Common myeloid progenitor, CD34-positive (primary cell): Measurements from ENCODE around the gene METTL25.
A peak's percentile ranks its signal among the peaks of the same experiment; 100 is the strongest.

Experiments
- CTCF ChIA-PET: fragments of 350-600 bp; sonication (Branson Sonifier 250); formaldehyde crosslinking; loops from one replicate; lab custom pipeline; 2021; ENCODE audit warnings: antibody characterized with exemption; lab: Charles Lee
- POLR2A ChIA-PET: fragments of 350-600 bp; sonication (Branson Sonifier 250); formaldehyde crosslinking; loops from one replicate; lab custom pipeline; 2021; ENCODE audit warnings: antibody characterized with exemption; lab: Charles Lee
- DNase-seq, 3 donors: peaks; one replicate each; pipeline versions ENCODE4 v3.0.0 to v3.0.0-alpha.2; 2013
- H3K27ac ChIP-seq, 2 experiments: 1 replicate in 1 of 2; 2 replicates in 1 of 2; pipeline ENCODE4 v1.7.0; 2013; ENCODE audit warnings: inconsistent platforms in 2 of 2, low read length in 2 of 2, mild to moderate bottlenecking in 2 of 2, low read depth in 1 of 2, moderate library complexity in 1 of 2; ENCODE audit not compliant: severe bottlenecking in 2 of 2, insufficient read depth in 1 of 2, poor library complexity in 1 of 2
- H3K27me3 ChIP-seq, 5 experiments: replicated peaks in 2 of 5; 1 replicate in 3 of 5; 2 replicates in 2 of 5; pipeline versions ENCODE4 v1.6.1 to v1.7.0; 2013; ENCODE audit warnings: low read length in 4 of 5, mild to moderate bottlenecking in 2 of 5, moderate library complexity in 2 of 5, inconsistent platforms in 1 of 5; ENCODE audit not compliant: insufficient read depth in 5 of 5, control insufficient read depth in 4 of 5
- H3K36me3 ChIP-seq, 4 experiments: 1 replicate in 2 of 4; 2 replicates in 2 of 4; pipeline versions ENCODE4 v1.6.1 to v1.7.0; 2013; ENCODE audit warnings: low read length in 3 of 4, control low read depth in 1 of 4, mild to moderate bottlenecking in 1 of 4; ENCODE audit not compliant: control insufficient read depth in 4 of 4, insufficient read depth in 4 of 4
- H3K4me1 ChIP-seq, 4 experiments: 1 replicate in 3 of 4; 2 replicates in 1 of 4; pipeline versions ENCODE4 v1.6.1 to v1.7.1; 2013; ENCODE audit warnings: low read length in 3 of 4, mild to moderate bottlenecking in 3 of 4, control low read depth in 1 of 4, inconsistent platforms in 1 of 4, moderate library complexity in 1 of 4; ENCODE audit not compliant: control insufficient read depth in 4 of 4, insufficient read depth in 4 of 4; ENCODE audit errors: control extremely low read depth in 1 of 4
- H3K4me3 ChIP-seq, 7 experiments: 1 replicate in 4 of 7; 2 replicates in 3 of 7; pipeline versions ENCODE4 v1.5.1 to v1.7.0; 2013; ENCODE audit warnings: mild to moderate bottlenecking in 7 of 7, low read length in 6 of 7, moderate library complexity in 6 of 7, inconsistent platforms in 2 of 7, low read depth in 2 of 7, control low read depth in 1 of 7; ENCODE audit not compliant: insufficient read depth in 4 of 7, control insufficient read depth in 1 of 7; ENCODE audit errors: extremely low read depth in 1 of 7
- H3K9me3 ChIP-seq, 5 experiments: 1 replicate in 4 of 5; 2 replicates in 1 of 5; pipeline versions ENCODE4 v1.6.1 to v1.7.1; 2013; ENCODE audit warnings: low read length in 4 of 5, mild to moderate bottlenecking in 2 of 5, inconsistent platforms in 1 of 5, low read depth in 1 of 5, moderate library complexity in 1 of 5; ENCODE audit not compliant: control insufficient read depth in 4 of 5, insufficient read depth in 2 of 5; ENCODE audit errors: control extremely low read depth in 1 of 5
- WGBS: methylation state at CpG from one replicate; pipeline ENCODE4 v1.1.5; 2013; ENCODE audit not compliant: insufficient coverage; 5-methylcytosine and 5-hydroxymethylcytosine counted together

Gene METTL25

DNA sequence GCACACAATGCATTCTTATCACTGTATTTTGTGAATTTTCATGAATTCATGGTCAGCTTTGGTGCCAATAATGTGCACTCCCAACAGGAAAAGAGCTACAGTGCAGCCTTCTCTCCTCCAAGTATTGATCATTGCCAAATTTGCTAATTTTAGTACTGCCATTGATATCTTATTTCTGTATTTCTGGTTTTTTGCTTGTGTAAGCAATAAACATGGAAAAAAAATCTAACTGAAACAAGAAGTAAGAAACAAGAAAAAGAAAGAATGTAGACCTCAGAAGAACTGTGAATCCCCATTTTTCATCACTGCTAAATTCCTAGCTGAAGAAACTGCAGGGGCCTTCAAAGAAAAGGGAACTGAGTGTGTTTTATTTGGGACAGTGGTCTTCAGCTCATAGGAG, 161.2 kb downstream of the METTL25 start:
- Histone ChIP-seq H3K4me3 (no peak overlapping the region), H3K9me3 (no peaks in the 10 kb centered on the region), H3K4me1 (no peaks in the 10 kb centered on the region), H3K27me3 (no peaks in the 10 kb centered on the region), H3K27ac (no peak overlapping the region), H3K36me3 (no peaks in the 10 kb centered on the region)
- DNase-seq, result no peak
- ChIA-PET POLR2A (no interaction called here), CTCF (interaction anchor here (1.0 kb wide), 1 partner anchor 8 kb away, joined by 4 read pairs; no protein-coding TSS in a partner anchor)

DNA sequence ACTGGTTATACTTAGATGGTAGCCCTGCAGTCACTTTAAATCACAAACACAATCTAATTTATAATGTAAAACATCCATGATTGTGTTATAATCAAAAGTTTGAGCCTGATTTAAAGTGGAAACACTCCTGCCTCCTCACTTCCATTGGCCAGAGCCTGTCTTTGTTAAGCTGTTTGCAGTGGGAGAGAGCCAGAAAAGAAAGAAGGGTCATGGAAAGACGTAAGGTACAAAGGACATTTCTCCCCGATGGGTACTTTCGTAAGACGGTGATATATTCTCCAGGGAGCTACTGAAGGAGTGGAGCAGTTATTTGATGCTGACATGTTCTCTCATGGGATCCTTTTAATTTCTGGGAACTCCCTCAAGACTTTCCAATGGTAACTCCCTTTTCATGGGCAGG, 164.0 kb downstream of the METTL25 start:
- CTCF ChIA-PET, result interaction anchor here (1.7 kb wide), 1 partner anchor 1875 kb away, joined by 3 read pairs; no protein-coding TSS in a partner anchor
- 79% methylated on average over 4 of the region's 4 CpGs for WGBS

DNA sequence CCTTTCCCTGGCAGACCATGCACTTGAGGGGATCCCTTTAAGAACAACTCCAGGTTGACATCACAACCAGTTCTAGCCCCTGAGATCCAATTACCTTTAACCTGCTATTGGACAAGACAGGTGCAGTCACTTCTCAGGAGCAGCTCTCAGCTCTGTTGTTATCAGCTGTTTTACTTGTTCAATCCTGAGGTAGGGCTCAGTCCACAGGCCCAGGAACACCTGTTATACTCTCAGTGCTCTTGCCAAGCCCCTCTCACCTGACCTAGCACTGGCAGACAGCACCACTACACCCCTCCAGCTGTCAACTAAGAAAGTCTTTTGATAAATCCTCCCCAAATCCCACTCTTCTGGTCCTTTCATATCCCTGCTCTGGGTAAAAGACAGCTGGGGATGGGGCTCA, 164.4 kb downstream of the METTL25 start:
- DNase-seq, result no peak
- H3K36me3 ChIP-seq, result no peaks in the 10 kb centered on the region
- no peak overlapping the region for H3K27ac ChIP-seq
- H3K4me1 ChIP-seq, result no peaks in the 10 kb centered on the region
- peaks cover 0 to 3% (median 0%) of the 10 kb centered on the region in 5 experiments for H3K27me3 ChIP-seq
- no peak overlapping the region for H3K4me3 ChIP-seq
- no peaks in the 10 kb centered on the region for H3K9me3 ChIP-seq
- CTCF ChIA-PET, result interaction anchor here (1.7 kb wide), 1 partner anchor 1875 kb away, joined by 3 read pairs; no protein-coding TSS in a partner anchor
- POLR2A ChIA-PET, result no interaction called here

More for the DNA sequence above, 164.0 kb downstream of the METTL25 start:
- H3K4me1 ChIP-seq, result no peaks in the 10 kb centered on the region
- no peaks in the 10 kb centered on the region for H3K36me3 ChIP-seq
- H3K9me3 ChIP-seq, result no peaks in the 10 kb centered on the region
- no peak overlapping the region for H3K4me3 ChIP-seq
- DNase-seq, result no peak
- H3K27ac ChIP-seq, result no peak overlapping the region
- POLR2A ChIA-PET, result no interaction called here
- H3K27me3 ChIP-seq, result peaks cover 0 to 3% (median 0%) of the 10 kb centered on the region in 5 experiments

DNA sequence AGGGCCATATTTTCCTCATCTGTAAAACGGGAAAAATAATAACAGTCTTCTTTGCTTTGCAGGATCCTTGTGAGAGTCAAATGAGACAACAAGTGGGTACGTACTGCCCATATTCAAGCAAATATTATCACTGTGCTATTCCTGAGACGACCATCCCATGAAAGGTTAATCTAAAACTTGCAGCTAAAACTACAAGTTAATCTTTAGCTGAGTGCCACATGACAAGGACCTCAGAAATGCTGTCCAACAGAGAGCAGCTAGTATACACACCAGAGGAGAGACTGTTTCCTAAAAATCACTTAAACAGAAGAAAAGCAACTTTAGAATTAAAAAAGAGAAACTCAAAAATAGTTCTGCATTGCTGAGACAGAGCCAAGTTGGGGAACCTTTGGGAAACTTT, 165.7 kb downstream of the METTL25 start:
- H3K4me1 ChIP-seq, result no peaks in the 10 kb centered on the region
- H3K27me3 ChIP-seq, result peaks cover 0 to 3% (median 0%) of the 10 kb centered on the region in 5 experiments
- H3K9me3 ChIP-seq, result no peaks in the 10 kb centered on the region
- ChIA-PET CTCF (interaction anchor here (1.2 to 1.7 kb wide), 2 partner anchors 1299 to 1874 kb away, joined by 3 to 4 read pairs; no protein-coding TSS in a partner anchor), POLR2A (no interaction called here)
- H3K36me3 ChIP-seq, result no peaks in the 10 kb centered on the region
- H3K4me3 ChIP-seq, result no peak overlapping the region
- WGBS, result 82% methylated on average over 3 of the region's 3 CpGs
- DNase-seq, result no peak
- no peak overlapping the region for H3K27ac ChIP-seq

DNA sequence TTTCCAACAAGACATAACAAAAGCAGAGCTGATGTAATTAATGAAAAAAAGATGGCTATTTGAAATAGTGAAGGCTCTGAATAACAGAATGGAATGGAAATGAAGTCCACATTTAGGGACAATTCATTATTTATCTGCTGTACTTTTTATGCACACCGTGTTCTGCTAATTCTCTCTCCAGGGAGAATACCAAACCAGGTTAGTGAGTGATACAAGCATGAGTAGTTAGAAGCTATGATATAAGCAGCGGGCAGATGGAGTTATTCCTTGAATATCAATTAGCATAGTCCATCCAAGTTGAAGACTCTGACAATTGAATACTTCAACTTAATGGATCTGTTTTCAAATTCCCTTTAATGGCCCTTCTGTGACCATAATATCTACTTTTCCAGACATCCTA, 166.3 kb downstream of the METTL25 start:
- no peaks in the 10 kb centered on the region for H3K36me3 ChIP-seq
- 50% methylated on average over 1 of the region's 2 CpGs for WGBS
- no peak overlapping the region for H3K27ac ChIP-seq
- H3K4me1 ChIP-seq, result no peaks in the 10 kb centered on the region
- ChIA-PET POLR2A (no interaction called here), CTCF (interaction anchor here (1.2 kb wide), 1 partner anchor 1299 kb away, joined by 4 read pairs; no protein-coding TSS in a partner anchor)
- no peak overlapping the region for H3K4me3 ChIP-seq
- no peak for DNase-seq
- H3K9me3 ChIP-seq, result no peaks in the 10 kb centered on the region
- peaks cover 0 to 3% (median 0%) of the 10 kb centered on the region in 5 experiments for H3K27me3 ChIP-seq

DNA sequence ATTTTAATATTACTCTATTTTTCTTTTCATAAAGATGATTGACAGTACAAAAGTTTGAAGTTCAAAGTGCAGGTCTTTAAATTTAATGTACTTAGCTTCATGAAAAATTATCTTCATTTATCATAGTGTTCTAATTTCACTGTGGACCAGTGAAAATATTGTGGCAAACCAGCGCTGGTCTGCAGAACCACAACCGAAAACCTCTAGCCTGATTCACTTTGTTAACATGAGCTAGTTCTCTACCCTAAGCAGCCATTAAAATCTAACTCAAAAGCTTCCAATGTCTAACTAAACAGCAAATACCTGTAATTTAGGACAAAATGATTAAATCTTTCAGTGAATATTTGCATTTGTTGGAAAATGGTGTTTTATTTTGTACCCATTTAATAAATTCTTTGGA, 167.3 kb downstream of the METTL25 start:
- WGBS, result no CpG with 5 or more reads among the region's 2 CpGs
- no peak for DNase-seq
- H3K27ac ChIP-seq, result no peak overlapping the region
- CTCF ChIA-PET, result no interaction called here
- no peaks in the 10 kb centered on the region for H3K36me3 ChIP-seq
- POLR2A ChIA-PET, result interaction anchor here (0.7 kb wide), 1 partner anchor 466 kb away, joined by 3 read pairs; no protein-coding TSS in a partner anchor
- H3K4me1 ChIP-seq, result no peaks in the 10 kb centered on the region
- H3K27me3 ChIP-seq, result peaks cover 0 to 3% (median 0%) of the 10 kb centered on the region in 5 experiments
- no peaks in the 10 kb centered on the region for H3K9me3 ChIP-seq
- H3K4me3 ChIP-seq, result no peak overlapping the region

DNA sequence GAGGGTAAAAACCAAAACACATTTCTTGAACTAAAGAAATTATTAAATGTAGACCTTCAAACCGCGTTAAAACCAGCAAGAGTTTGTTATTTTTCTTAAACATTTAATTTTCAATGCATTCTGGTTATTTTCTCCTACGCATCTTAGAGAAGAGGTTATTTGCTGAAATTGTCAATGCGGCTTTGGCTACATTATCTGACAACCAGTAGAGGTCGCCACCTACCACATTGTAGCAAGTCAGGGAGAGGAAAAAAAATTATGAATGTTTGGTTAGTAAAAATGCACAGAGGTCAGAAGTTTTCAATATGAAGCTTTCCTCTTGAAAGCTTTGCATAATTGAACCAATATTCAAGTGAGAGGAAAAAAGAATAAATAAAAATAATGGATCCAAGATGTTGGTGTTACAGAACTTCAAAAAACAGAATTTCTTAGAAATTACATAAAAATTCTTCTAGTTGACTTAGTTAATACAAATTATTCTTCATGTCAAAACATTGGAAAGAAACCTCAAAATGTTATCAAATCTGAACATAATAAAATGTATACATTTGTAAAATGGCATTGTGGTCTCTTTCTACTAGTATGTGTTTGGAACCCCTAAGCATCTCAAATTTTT, 168.9 kb downstream of the METTL25 start:
- Histone ChIP-seq H3K36me3 (no peaks in the 10 kb centered on the region), H3K27ac (no peak overlapping the region), H3K27me3 (peaks cover 0 to 3% (median 0%) of the 10 kb centered on the region in 5 experiments), H3K4me1 (no peaks in the 10 kb centered on the region), H3K4me3 (no peak overlapping the region), H3K9me3 (no peaks in the 10 kb centered on the region)
- ChIA-PET POLR2A (interaction anchor here (0.6 kb wide), 1 partner anchor 14 kb away, joined by 3 read pairs; no protein-coding TSS in a partner anchor), CTCF (interaction anchor here (1.5 to 1.7 kb wide), 2 partner anchors 8 to 9 kb away, joined by 3 to 4 read pairs; no protein-coding TSS in a partner anchor)
- peak; percentile 46 to 70 (median 67) for DNase-seq
- WGBS, result 0% methylated on average over 1 of the region's 5 CpGs
